ENCODE measurements around the gene TBC1D2B.

TBC1D2B gene

DNA sequence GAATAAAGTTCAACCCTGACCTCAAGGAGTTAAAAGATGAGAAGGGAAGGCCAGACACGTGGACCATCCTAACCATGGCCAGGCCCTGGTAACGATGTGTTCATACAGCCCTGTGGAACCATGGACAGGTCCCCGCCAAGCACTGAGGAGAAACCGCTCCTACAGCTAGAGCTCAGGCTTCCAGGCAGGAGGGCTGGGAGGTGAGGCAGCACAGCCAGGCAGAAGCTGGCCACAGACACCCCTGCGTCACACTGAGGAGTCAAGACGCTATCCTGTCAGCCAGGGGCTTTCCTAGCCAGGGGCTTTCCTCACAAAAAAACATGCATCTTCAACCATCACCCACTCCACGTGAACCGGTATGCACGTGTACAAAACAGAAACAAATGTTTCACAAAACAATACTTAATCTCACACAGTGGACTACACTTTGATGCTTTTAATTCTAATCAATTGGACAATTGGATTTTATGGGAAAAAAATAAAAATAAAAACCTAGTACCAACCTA, 73.2 kb downstream of the TBC1D2B start:
- Histone ChIP-seq H3K4me3 (ENCODE audit: low read depth, low read length) (no peak overlapping the region), H3K79me2 (no peaks in the 10 kb centered on the region), H3K9ac (no peak overlapping the region), H3K4me2 (ENCODE audit: low read length) (no peak overlapping the region), H3K9me3 (ENCODE audit: control insufficient read depth, low read length) (no peaks in the 10 kb centered on the region), H3K4me1 (no peaks in the 10 kb centered on the region), H3K36me3 (ENCODE audit: control insufficient read depth, insufficient read depth, low read length) (no peaks in the 10 kb centered on the region), H3K27ac (no peak overlapping the region), H2AFZ (no peak overlapping the region), H3K27me3 (ENCODE audit: control insufficient read depth, insufficient read depth, low read length) (no peaks in the 10 kb centered on the region)
- TF ChIP-seq, protein P1, sequence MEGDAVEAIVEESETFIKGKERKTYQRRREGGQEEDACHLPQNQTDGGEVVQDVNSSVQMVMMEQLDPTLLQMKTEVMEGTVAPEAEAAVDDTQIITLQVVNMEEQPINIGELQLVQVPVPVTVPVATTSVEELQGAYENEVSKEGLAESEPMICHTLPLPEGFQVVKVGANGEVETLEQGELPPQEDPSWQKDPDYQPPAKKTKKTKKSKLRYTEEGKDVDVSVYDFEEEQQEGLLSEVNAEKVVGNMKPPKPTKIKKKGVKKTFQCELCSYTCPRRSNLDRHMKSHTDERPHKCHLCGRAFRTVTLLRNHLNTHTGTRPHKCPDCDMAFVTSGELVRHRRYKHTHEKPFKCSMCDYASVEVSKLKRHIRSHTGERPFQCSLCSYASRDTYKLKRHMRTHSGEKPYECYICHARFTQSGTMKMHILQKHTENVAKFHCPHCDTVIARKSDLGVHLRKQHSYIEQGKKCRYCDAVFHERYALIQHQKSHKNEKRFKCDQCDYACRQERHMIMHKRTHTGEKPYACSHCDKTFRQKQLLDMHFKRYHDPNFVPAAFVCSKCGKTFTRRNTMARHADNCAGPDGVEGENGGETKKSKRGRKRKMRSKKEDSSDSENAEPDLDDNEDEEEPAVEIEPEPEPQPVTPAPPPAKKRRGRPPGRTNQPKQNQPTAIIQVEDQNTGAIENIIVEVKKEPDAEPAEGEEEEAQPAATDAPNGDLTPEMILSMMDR (IDR thresholded peaks at IDR 0.05) = no peak

DNA sequence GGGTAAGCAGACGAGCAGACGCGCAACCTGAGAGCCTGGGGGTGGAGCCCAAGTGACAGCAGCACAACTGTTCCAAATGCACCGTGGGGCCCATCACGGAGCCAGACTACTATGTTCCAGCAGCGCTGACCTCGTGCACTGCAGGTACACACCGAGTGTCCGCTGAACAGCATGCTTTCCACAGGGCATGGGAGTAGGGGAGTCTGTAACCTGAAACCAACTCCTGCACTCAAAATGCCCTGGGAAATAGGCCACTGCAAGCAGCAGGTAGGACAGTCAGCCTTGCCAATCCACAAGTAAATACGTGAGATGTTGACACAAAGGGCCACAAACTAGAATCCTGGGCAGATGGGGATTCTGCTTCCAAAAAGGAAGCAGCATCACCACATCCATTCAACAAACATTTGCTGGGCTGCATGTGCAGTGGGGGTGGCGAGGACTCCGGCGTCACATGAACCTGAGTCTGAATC, 73.9 kb downstream of the TBC1D2B start:
- no peaks in the 10 kb centered on the region for H3K79me2 ChIP-seq
- H3K4me2 ChIP-seq (ENCODE audit: low read length) = no peak overlapping the region
- no peak overlapping the region for H3K9ac ChIP-seq
- TF ChIP-seq, protein P1 (IDR thresholded peaks at IDR 0.05) = no peak
- H3K27ac ChIP-seq = no peak overlapping the region
- no peaks in the 10 kb centered on the region for H3K36me3 ChIP-seq (ENCODE audit: control insufficient read depth, insufficient read depth, low read length)
- H2AFZ ChIP-seq = no peak overlapping the region
- no peaks in the 10 kb centered on the region for H3K9me3 ChIP-seq (ENCODE audit: control insufficient read depth, low read length)
- H3K27me3 ChIP-seq (ENCODE audit: control insufficient read depth, insufficient read depth, low read length) = no peaks in the 10 kb centered on the region
- H3K4me3 ChIP-seq (ENCODE audit: low read depth, low read length) = no peak overlapping the region
- H3K4me1 ChIP-seq = no peaks in the 10 kb centered on the region

DNA sequence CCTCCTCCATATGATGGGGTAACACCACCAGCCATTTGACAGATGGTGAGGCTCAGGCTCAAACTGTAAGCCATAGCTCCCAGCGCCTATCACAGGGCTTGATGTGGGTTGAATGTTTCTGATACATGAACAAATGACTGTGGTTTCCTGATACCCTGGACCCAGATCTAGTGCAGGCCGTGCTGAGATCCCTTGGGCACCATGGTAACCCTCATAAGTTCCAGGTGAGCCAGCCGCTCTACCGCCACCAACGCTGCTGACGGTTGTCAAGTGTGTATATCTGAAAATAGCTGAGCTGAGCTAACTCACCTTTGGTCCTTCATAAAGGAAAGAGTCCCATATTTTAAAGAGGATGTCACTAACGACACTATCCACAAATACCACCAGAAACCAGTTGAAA, 74.5 kb downstream of the TBC1D2B start:
- Histone ChIP-seq H3K4me1 (no peaks in the 10 kb centered on the region), H3K4me3 (ENCODE audit: low read depth, low read length) (no peak overlapping the region), H3K79me2 (no peaks in the 10 kb centered on the region), H3K27me3 (ENCODE audit: control insufficient read depth, insufficient read depth, low read length) (no peaks in the 10 kb centered on the region), H3K27ac (no peak overlapping the region), H3K9ac (no peak overlapping the region), H2AFZ (no peak overlapping the region), H3K9me3 (ENCODE audit: control insufficient read depth, low read length) (no peaks in the 10 kb centered on the region), H3K36me3 (ENCODE audit: control insufficient read depth, insufficient read depth, low read length) (no peaks in the 10 kb centered on the region), H3K4me2 (ENCODE audit: low read length) (no peak overlapping the region)
- TF ChIP-seq, protein P1 (IDR thresholded peaks at IDR 0.05) = no peak

DNA sequence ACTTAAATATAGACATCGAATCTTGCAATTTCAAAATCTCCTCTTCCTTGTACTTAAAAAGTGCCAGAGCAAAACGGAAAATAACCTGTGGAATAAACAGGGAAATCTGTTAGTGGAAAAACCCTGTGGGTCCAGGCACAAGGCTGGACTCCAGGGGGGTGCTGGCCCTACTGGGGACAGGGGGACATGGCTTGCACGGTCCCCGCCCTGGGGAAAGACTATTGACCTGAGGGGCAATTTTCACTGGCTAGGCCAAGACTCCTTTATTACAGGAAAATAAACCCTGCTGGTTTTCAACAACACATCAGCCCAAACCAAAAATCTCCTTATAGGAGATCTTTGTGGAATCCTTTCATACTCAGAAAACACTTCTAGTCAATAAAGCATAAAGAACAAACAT, 75.9 kb downstream of the TBC1D2B start:
- Histone ChIP-seq H3K9ac (no peak overlapping the region), H3K4me1 (no peaks in the 10 kb centered on the region), H3K27me3 (ENCODE audit: control insufficient read depth, insufficient read depth, low read length) (no peaks in the 10 kb centered on the region), H2AFZ (no peak overlapping the region), H3K36me3 (ENCODE audit: control insufficient read depth, insufficient read depth, low read length) (no peaks in the 10 kb centered on the region), H3K4me2 (ENCODE audit: low read length) (no peak overlapping the region), H3K4me3 (ENCODE audit: low read depth, low read length) (no peak overlapping the region), H3K79me2 (no peaks in the 10 kb centered on the region), H3K27ac (no peak overlapping the region), H3K9me3 (ENCODE audit: control insufficient read depth, low read length) (no peaks in the 10 kb centered on the region)
- TF ChIP-seq, protein P1 (IDR thresholded peaks at IDR 0.05) = no peak

DNA sequence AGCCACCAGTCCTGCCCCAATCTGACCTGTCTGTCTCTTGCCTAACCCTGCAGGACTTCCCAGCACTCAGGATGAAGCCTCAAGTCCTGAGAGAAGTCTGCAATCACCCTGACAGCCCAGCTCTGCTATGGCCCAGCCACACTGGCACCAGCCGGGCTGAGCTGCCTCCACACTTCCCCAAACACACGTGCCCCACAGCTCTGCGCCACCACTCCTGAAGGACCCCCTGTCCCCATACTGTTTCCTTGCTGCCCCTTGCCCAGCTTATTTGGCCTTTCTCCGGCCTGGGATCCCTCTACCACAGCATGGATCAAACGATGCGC, 76.6 kb downstream of the TBC1D2B start:
- H3K9me3 ChIP-seq (ENCODE audit: control insufficient read depth, low read length) = no peaks in the 10 kb centered on the region
- no peaks in the 10 kb centered on the region for H3K36me3 ChIP-seq (ENCODE audit: control insufficient read depth, insufficient read depth, low read length)
- no peak overlapping the region for H3K9ac ChIP-seq
- no peak overlapping the region for H3K27ac ChIP-seq
- H3K79me2 ChIP-seq = no peaks in the 10 kb centered on the region
- TF ChIP-seq, protein P1 (IDR thresholded peaks at IDR 0.05) = no peak
- no peak overlapping the region for H3K4me3 ChIP-seq (ENCODE audit: low read depth, low read length)
- no peak overlapping the region for H3K4me2 ChIP-seq (ENCODE audit: low read length)
- no peak overlapping the region for H2AFZ ChIP-seq
- H3K4me1 ChIP-seq = no peaks in the 10 kb centered on the region
- no peaks in the 10 kb centered on the region for H3K27me3 ChIP-seq (ENCODE audit: control insufficient read depth, insufficient read depth, low read length)
